A673 (cell line): Measurements from ENCODE around the gene EIPR1. TPM values are rescaled to one million over a fixed set of nuclear protein-coding genes. Genes with fewer than 3 reads are reported as not detected.

Experiments
- BruUV-seq: library from RNA; stranded (reverse); fragments of 400-500 nt; replicated peaks from 2 replicates; lab custom pipeline; 2021; lab: Mats Ljungman, UMichigan
- CTCF ChIA-PET: fragments of 300-600 bp; sonication (Branson Sonifier 250); formaldehyde crosslinking; loops from one replicate; lab custom pipeline; 2022; ENCODE audit warnings: antibody characterized with exemption; lab: Charles Lee
- POLR2A ChIA-PET: fragments of 300-600 bp; sonication (Branson Sonifier 250); formaldehyde crosslinking; loops from one replicate; lab custom pipeline; 2022; ENCODE audit warnings: antibody characterized with exemption; ENCODE audit not compliant: low non-redundant PET; lab: Charles Lee
- DNase-seq: peaks from one replicate; pipeline ENCODE4 v3.0.0-alpha.2; 2015; ENCODE audit warnings: low spot score
- H3K27ac ChIP-seq: fragments of 200-600 bp; sonication (generic); 2 replicates; pipeline ENCODE4 v1.5.1; 2016; ENCODE audit warnings: mixed run types, low read depth, mild to moderate bottlenecking, mixed read lengths, antibody characterized with exemption, low read length; ENCODE audit not compliant: poor library complexity, severe bottlenecking
- H3K27me3 ChIP-seq: fragments of 200-600 bp; sonication (generic); replicated peaks from 2 replicates; pipeline ENCODE4 v1.6.1; 2017; ENCODE audit warnings: mixed run types, low read depth, mild to moderate bottlenecking, mixed read lengths, antibody characterized with exemption, low read length; ENCODE audit not compliant: insufficient read depth, poor library complexity
- H3K36me3 ChIP-seq: fragments of 200-600 bp; sonication (generic); 2 replicates; pipeline ENCODE4 v1.6.1; 2016; ENCODE audit warnings: mixed run types, mild to moderate bottlenecking, mixed read lengths, antibody characterized with exemption, low read length; ENCODE audit not compliant: insufficient read depth, poor library complexity, severe bottlenecking
- H3K4me1 ChIP-seq: fragments of 200-600 bp; sonication (generic); 2 replicates; pipeline ENCODE4 v1.6.1; 2017; ENCODE audit warnings: mixed run types, mild to moderate bottlenecking, mixed read lengths, antibody characterized with exemption, low read length; ENCODE audit not compliant: insufficient read depth, poor library complexity, severe bottlenecking
- H3K4me3 ChIP-seq: fragments of 200-600 bp; sonication (generic); 2 replicates; pipeline ENCODE4 v1.5.1; 2016; ENCODE audit warnings: low read depth, mixed run types, mild to moderate bottlenecking, mixed read lengths, low read length; ENCODE audit not compliant: poor library complexity, severe bottlenecking
- H3K9me3 ChIP-seq: fragments of 200-600 bp; sonication (generic); 2 replicates; pipeline ENCODE4 v1.6.1; 2016; ENCODE audit warnings: mixed run types, low read depth, mild to moderate bottlenecking, mixed read lengths, antibody characterized with exemption, low read length; ENCODE audit not compliant: poor library complexity, severe bottlenecking
- EZH2 ChIP-seq: fragments of 200-600 bp; sonication (generic); IDR thresholded peaks from 2 replicates; pipeline ENCODE4 v1.6.1; 2017; ENCODE audit warnings: borderline replicate concordance, low read depth, mild to moderate bottlenecking, mixed read lengths, antibody characterized with exemption, low read length; ENCODE audit not compliant: poor library complexity, severe bottlenecking
- intact Hi-C: fragments of 100-400 bp; cut with micrococcal nuclease; formaldehyde crosslinking; loops from one replicate; pipeline ENCODE4 v1.10.0; 2022; ENCODE audit not compliant: unreplicated experiment
- total RNA-seq: library from RNA; stranded (reverse); gene quantifications from 2 replicates; pipeline ENCODE4 v1.2.3, GENCODE V29; 2021
- TF ChIP-seq, protein P1 (sequence below): fragments of 300-800, 200-600 bp; sonication (generic); conservative IDR thresholded peaks from 2 replicates; pipeline ENCODE4 v1.5.1; 2017; ENCODE audit warnings: low read depth, mild to moderate bottlenecking, antibody characterized with exemption, low read length, moderate library complexity, mixed read lengths

Gene EIPR1
- total RNA-seq, 1 experiment from 2014 or later: 37.0 TPM

DNA sequence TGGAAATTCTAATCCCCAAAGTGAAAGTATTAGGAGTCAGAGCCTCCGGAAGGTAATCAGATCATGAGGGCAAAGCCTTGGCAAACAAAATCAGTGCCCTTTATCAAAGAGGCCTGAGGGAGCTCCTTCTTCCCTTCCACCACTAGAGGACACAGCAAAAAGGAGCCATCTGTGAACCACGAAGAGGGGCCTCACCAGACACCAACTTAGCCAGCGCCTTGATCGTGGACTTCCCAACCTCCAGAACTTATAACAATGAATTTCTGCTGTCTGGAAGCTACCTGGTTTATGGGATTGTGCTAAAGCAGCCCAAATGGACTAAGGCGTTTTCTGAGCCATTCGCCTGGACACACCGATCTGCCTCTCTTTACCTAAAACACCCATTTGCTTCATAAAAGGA lies 133.1 kb downstream of the EIPR1 start:
- CTCF ChIA-PET: no interaction called here
- no peaks in the 10 kb centered on the region for H3K9me3 ChIP-seq
- intact Hi-C loops: no loop called here
- H3K27ac ChIP-seq: no peak overlapping the region
- no peaks in the 10 kb centered on the region for H3K4me1 ChIP-seq
- POLR2A ChIA-PET: no interaction called here
- H3K4me3 ChIP-seq: no peak overlapping the region
- H3K36me3 ChIP-seq: no peaks in the 10 kb centered on the region
- BruUV-seq: no TSS peak
- no peak for DNase-seq
- no peak for TF ChIP-seq EZH2
- TF ChIP-seq, protein P1, sequence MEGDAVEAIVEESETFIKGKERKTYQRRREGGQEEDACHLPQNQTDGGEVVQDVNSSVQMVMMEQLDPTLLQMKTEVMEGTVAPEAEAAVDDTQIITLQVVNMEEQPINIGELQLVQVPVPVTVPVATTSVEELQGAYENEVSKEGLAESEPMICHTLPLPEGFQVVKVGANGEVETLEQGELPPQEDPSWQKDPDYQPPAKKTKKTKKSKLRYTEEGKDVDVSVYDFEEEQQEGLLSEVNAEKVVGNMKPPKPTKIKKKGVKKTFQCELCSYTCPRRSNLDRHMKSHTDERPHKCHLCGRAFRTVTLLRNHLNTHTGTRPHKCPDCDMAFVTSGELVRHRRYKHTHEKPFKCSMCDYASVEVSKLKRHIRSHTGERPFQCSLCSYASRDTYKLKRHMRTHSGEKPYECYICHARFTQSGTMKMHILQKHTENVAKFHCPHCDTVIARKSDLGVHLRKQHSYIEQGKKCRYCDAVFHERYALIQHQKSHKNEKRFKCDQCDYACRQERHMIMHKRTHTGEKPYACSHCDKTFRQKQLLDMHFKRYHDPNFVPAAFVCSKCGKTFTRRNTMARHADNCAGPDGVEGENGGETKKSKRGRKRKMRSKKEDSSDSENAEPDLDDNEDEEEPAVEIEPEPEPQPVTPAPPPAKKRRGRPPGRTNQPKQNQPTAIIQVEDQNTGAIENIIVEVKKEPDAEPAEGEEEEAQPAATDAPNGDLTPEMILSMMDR: no peak
- H3K27me3 ChIP-seq: no peaks in the 10 kb centered on the region

DNA sequence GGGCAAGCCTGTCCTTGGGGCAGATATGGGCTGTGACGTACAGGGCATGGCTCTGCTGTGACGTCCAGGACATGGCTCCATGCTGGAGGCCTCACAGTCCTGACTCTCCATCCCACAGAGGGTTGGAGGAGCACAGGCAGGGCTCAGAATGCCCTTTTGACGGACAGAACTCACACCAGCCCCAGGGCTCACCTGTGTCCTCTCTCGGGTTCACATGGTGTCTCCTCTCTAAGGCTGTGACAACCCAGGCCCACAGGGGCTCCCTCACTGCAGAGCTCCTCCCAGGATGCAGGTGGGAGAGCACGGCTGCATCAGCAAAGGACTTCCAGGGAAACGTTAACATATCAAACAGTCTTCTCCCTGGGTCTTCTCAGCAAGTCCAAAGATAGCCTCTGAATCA lies 133.8 kb downstream of the EIPR1 start:
- H3K27ac ChIP-seq: no peak overlapping the region
- intact Hi-C loops: no loop called here
- ChIA-PET POLR2A (no interaction called here), CTCF (no interaction called here)
- H3K4me1 ChIP-seq: no peaks in the 10 kb centered on the region
- H3K27me3 ChIP-seq: no peaks in the 10 kb centered on the region
- no peaks in the 10 kb centered on the region for H3K9me3 ChIP-seq
- no peaks in the 10 kb centered on the region for H3K36me3 ChIP-seq
- H3K4me3 ChIP-seq: no peak overlapping the region
- no TSS peak for BruUV-seq
- TF ChIP-seq, protein P1: no peak
- no peak for TF ChIP-seq EZH2
- DNase-seq: no peak

DNA sequence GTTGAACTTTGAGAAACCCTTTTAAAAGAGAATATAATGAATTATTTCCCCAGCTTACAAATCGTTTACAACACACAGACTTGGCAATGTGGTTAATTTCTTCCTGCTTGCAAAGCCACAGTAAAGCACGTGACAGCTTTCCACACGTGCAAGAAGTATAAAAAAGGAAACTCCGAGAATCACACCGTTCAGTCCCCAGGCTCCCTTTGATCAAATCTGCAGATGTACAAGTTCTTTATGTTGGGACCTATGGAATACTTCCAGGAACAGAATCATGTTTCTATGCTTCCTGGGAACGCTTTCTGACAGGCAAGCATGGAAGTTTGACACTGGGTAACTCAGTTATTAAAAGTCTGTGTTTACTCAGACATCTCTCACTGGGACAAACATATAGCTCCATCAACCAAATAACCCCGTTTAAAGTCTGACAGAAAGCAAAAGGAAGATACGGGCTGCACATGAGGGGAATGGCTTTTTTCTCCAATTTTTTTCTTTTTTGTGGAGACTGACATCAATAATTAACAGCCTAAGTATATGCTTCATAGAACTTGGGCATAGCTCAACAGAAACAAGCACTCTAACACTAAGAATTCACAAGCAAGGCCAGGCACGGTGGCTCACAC lies 134.8 kb downstream of the EIPR1 start:
- no peaks in the 10 kb centered on the region for H3K27me3 ChIP-seq
- no peaks in the 10 kb centered on the region for H3K9me3 ChIP-seq
- ChIA-PET POLR2A (no interaction called here), CTCF (interaction anchor here (0.6 kb wide), 1 partner anchor 185 kb away, joined by 4 read pairs; no protein-coding TSS in a partner anchor)
- H3K4me1 ChIP-seq: no peaks in the 10 kb centered on the region
- TF ChIP-seq, protein P1: no peak
- no peak for TF ChIP-seq EZH2
- H3K27ac ChIP-seq: no peak overlapping the region
- no peak overlapping the region for H3K4me3 ChIP-seq
- BruUV-seq: no TSS peak
- DNase-seq: no peak
- intact Hi-C loops: no loop called here
- no peaks in the 10 kb centered on the region for H3K36me3 ChIP-seq
